Neural cell (in vitro differentiated cells): Measurements from ENCODE around the gene CYP1A1.

Experiments
- EZH2 ChIP-seq: fragments of 200-600, 300-800 bp; shearing (Covaris generic), sonication (generic); IDR thresholded peaks from 2 replicates; pipeline ENCODE4 v1.6.1; 2014; ENCODE audit warnings: antibody characterized with exemption, low read length, borderline replicate concordance, mild to moderate bottlenecking; ENCODE audit not compliant: insufficient read depth, poor library complexity, severe bottlenecking
- MXI1 ChIP-seq: fragments of 450-650 bp; conservative IDR thresholded peaks from 2 replicates; pipeline ENCODE4 v1.6.1; 2014; ENCODE audit warnings: antibody characterized with exemption, mild to moderate bottlenecking; ENCODE audit not compliant: poor library complexity, severe bottlenecking
- POLR2AphosphoS5 ChIP-seq: IDR thresholded peaks from 2 replicates; pipeline ENCODE4 v1.6.1; 2012
- SMC3 ChIP-seq: fragments of 450-650 bp; conservative IDR thresholded peaks from 2 replicates; pipeline ENCODE4 v1.6.1; 2014; ENCODE audit warnings: antibody characterized with exemption, mild to moderate bottlenecking, moderate library complexity; ENCODE audit not compliant: poor library complexity
- TF ChIP-seq, protein P1 (sequence below): fragments of 450-650 bp; IDR thresholded peaks from 2 replicates; pipeline ENCODE4 v1.5.1; 2014; ENCODE audit warnings: antibody characterized with exemption, mild to moderate bottlenecking, moderate library complexity; ENCODE audit not compliant: poor library complexity, severe bottlenecking

DNA sequence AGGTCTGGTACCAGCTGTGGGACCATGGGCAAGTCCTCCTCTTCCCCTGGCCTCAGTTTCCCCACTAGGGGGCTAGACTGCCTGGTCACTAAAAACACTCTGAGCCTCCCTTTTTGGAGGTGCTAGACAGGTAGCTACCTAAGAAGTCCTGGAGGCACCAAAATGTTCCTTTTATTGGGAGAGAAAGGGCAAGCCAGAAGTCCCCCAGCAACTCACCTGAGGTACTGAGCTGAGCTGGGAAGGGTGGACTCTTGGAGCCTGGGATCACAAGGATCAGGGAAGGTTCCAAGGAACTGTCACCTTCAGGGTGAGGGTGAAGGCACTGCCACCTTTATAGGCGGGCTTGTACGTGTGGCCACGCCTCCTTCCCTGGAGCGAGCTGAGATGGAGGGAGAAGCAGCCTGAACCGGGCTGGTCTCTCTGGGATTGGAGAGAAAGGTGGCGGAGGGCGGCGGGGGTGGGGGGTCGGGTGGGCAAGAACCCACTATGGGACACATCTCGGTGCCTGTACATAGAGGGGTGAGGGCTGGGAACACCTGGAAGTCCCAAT lies at the start of gene CYP1A1:
- no peak for TF ChIP-seq MXI1
- TF ChIP-seq, protein P1, sequence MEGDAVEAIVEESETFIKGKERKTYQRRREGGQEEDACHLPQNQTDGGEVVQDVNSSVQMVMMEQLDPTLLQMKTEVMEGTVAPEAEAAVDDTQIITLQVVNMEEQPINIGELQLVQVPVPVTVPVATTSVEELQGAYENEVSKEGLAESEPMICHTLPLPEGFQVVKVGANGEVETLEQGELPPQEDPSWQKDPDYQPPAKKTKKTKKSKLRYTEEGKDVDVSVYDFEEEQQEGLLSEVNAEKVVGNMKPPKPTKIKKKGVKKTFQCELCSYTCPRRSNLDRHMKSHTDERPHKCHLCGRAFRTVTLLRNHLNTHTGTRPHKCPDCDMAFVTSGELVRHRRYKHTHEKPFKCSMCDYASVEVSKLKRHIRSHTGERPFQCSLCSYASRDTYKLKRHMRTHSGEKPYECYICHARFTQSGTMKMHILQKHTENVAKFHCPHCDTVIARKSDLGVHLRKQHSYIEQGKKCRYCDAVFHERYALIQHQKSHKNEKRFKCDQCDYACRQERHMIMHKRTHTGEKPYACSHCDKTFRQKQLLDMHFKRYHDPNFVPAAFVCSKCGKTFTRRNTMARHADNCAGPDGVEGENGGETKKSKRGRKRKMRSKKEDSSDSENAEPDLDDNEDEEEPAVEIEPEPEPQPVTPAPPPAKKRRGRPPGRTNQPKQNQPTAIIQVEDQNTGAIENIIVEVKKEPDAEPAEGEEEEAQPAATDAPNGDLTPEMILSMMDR, result no peak
- no peak for TF ChIP-seq EZH2
- TF ChIP-seq SMC3, result no peak
- TF ChIP-seq POLR2AphosphoS5, result peak; percentile 36
